Peyer's patch (tissue), 4 donors: ENCODE data around the gene GRAMD2A.

Experiments
- POLR2A ChIP-seq, 2 donors: fragments of 450-650 bp; IDR thresholded peaks; one replicate each; pipeline ENCODE4 v1.5.1; 2017; ENCODE audit warnings: antibody characterized with exemption in 2 of 2, mild to moderate bottlenecking in 2 of 2, moderate library complexity in 2 of 2
- TF ChIP-seq, protein P1 (sequence below), 6 experiments: fragments of 450-650 bp in 4 of 6; fragments of 200-600 bp in 2 of 6; sonication (generic) in 1 of 6; IDR thresholded peaks; one replicate each; pipeline ENCODE4 v1.5.1; 2017 to 2019; ENCODE audit warnings: antibody characterized with exemption in 6 of 6, mild to moderate bottlenecking in 3 of 6, moderate library complexity in 1 of 6

DNA sequence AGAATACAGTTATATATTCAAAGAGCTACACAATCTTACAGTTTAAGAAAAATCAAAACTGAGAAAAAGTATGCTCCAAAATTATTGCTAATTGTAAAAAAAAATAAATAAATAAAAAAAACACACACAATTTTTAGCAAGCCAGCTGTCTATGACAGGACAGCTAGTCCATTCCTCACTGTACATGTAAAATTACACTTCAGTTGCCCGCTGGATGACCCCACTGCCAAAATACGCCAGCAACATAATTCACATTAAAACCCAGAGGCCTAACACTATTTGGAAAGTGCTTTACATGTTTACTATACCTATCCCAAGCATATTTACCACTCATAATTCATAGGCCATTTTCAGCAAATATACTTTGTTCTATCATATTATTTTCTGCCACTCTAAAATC lies 85.5 kb downstream of the GRAMD2A start:
- TF ChIP-seq, protein P1, sequence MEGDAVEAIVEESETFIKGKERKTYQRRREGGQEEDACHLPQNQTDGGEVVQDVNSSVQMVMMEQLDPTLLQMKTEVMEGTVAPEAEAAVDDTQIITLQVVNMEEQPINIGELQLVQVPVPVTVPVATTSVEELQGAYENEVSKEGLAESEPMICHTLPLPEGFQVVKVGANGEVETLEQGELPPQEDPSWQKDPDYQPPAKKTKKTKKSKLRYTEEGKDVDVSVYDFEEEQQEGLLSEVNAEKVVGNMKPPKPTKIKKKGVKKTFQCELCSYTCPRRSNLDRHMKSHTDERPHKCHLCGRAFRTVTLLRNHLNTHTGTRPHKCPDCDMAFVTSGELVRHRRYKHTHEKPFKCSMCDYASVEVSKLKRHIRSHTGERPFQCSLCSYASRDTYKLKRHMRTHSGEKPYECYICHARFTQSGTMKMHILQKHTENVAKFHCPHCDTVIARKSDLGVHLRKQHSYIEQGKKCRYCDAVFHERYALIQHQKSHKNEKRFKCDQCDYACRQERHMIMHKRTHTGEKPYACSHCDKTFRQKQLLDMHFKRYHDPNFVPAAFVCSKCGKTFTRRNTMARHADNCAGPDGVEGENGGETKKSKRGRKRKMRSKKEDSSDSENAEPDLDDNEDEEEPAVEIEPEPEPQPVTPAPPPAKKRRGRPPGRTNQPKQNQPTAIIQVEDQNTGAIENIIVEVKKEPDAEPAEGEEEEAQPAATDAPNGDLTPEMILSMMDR (IDR thresholded peaks at IDR 0.05): no peak
- TF ChIP-seq POLR2A (IDR thresholded peaks at IDR 0.05): no peak
